ENCODE results near the gene BHMT. TPM values are rescaled to one million over a fixed set of nuclear protein-coding genes. Genes with fewer than 3 reads are reported as not detected.

The BHMT gene
- total and polyA plus RNA-seq, 4 donors: 0.89 to 9.3 (median 3.1) TPM

DNA sequence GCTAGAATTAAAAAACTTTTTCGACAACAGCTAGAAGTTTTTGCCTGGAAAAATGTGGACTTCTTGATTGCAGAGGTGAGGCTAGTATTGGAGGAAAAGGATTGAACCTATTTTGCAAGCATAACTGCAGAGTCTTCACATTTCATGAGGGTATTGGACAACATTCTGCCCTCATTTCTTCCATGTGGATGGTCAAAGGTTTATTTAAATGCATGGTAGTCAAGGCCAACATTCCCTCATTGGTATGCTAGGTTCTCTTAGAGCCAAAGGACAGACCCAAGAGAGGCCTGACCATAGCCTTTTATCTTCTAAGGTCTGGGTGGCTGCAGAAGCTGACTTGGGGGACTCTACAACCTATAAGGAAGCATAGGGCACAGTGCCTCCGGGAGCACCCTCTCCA lies 30.8 kb upstream of the BHMT start:
- H3K4me3 ChIP-seq (ENCODE audit: low read depth, low read length): no peak overlapping the region
- 67% methylated on average over 1 of the region's 2 CpGs for WGBS (ENCODE audit: insufficient coverage)
- no peaks in the 10 kb centered on the region for H3K27me3 ChIP-seq (ENCODE audit: control insufficient read depth, insufficient read depth, low read length)
- H3K9me3 ChIP-seq (ENCODE audit: control insufficient read depth, insufficient read depth, low read length): no peaks in the 10 kb centered on the region
- H3K36me3 ChIP-seq (ENCODE audit: control insufficient read depth, insufficient read depth, low read length): no peaks in the 10 kb centered on the region
- no peak overlapping the region for H3K27ac ChIP-seq (ENCODE audit: low read depth, low read length)
- no peak for DNase-seq (ENCODE audit: low read depth in 4 of 6, low spot score in 6 of 6)
- H3K4me1 ChIP-seq (ENCODE audit: control insufficient read depth, insufficient read depth, low read length): no peaks in the 10 kb centered on the region

DNA sequence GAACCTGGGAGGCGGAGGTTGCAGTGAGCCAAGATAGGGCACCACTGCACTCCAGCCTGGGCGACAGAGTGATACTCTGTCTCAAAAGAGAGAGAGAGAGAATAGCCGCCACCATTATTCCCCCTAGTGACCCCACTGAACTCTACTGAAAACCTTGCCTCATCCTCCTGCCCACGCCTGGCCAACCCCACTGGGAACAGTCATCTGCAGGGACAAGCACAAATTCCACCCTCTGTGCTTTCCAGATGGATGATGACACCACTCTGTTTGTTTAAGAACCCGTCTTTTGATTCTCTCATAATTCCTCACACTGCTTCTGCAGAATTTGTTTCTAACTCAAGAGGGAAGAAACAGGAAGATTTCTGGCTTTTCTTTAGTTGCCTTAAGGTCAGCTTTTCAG lies 29.8 kb upstream of the BHMT start:
- no peaks in the 10 kb centered on the region for H3K36me3 ChIP-seq (ENCODE audit: control insufficient read depth, insufficient read depth, low read length)
- H3K27ac ChIP-seq (ENCODE audit: low read depth, low read length): no peak overlapping the region
- WGBS (ENCODE audit: insufficient coverage): 80% methylated on average over 2 of the region's 5 CpGs
- H3K4me3 ChIP-seq (ENCODE audit: low read depth, low read length): no peak overlapping the region
- no peaks in the 10 kb centered on the region for H3K9me3 ChIP-seq (ENCODE audit: control insufficient read depth, insufficient read depth, low read length)
- H3K4me1 ChIP-seq (ENCODE audit: control insufficient read depth, insufficient read depth, low read length): no peaks in the 10 kb centered on the region
- DNase-seq (ENCODE audit: low read depth in 4 of 6, low spot score in 6 of 6): no peak
- no peaks in the 10 kb centered on the region for H3K27me3 ChIP-seq (ENCODE audit: control insufficient read depth, insufficient read depth, low read length)

DNA sequence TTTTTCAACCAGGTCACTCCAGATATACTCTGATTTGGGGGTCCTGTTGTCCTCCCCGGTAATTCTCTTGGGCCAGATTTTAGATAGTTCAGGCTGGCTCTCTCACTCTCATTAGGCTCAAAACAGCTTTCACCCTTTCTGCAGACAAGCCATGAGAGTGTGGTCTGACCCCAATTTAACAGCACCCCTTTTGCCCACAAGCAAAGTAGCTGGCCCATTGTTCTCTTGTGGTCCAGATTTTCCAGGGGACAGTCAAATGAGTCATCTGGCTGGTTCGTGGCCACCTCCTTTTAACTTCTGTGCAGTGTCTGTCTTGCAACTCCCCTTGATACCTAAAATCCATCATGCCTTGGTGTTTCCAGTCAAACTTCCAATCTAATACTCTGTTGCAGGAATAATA lies 25.5 kb upstream of the BHMT start:
- Histone ChIP-seq H3K4me3 (ENCODE audit: low read depth, low read length) (no peak overlapping the region), H3K4me1 (ENCODE audit: control insufficient read depth, insufficient read depth, low read length) (no peaks in the 10 kb centered on the region), H3K27me3 (ENCODE audit: control insufficient read depth, insufficient read depth, low read length) (no peaks in the 10 kb centered on the region), H3K27ac (ENCODE audit: low read depth, low read length) (no peak overlapping the region), H3K36me3 (ENCODE audit: control insufficient read depth, insufficient read depth, low read length) (no peaks in the 10 kb centered on the region), H3K9me3 (ENCODE audit: control insufficient read depth, insufficient read depth, low read length) (no peaks in the 10 kb centered on the region)
- no peak for DNase-seq (ENCODE audit: low read depth in 4 of 6, low spot score in 6 of 6)
- 92% methylated on average over 2 of the region's 2 CpGs for WGBS (ENCODE audit: insufficient coverage)

DNA sequence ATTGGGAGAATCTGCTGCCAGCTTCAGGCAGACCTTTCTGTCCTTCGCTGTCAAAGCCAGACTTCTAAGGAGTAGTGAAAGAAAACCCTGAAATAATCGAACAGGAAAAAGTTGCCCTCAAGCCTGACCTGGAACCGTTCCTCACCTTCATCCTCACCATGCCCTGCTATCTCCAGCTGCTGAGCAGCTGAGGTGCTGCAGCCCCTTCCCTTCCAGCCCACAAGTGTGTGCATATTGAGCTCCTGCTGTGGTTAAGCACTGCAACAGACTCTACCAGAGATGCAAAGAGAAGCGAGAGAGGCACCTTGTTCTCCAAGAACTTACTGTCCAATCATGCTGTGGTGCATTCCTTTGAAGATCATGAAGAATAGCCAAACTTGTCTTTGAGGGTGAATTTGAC lies 23.1 kb upstream of the BHMT start:
- H3K9me3 ChIP-seq (ENCODE audit: control insufficient read depth, insufficient read depth, low read length): no peaks in the 10 kb centered on the region
- no peaks in the 10 kb centered on the region for H3K4me1 ChIP-seq (ENCODE audit: control insufficient read depth, insufficient read depth, low read length)
- H3K27ac ChIP-seq (ENCODE audit: low read depth, low read length): no peak overlapping the region
- no peak for DNase-seq (ENCODE audit: low read depth in 4 of 6, low spot score in 6 of 6)
- H3K27me3 ChIP-seq (ENCODE audit: control insufficient read depth, insufficient read depth, low read length): no peaks in the 10 kb centered on the region
- WGBS (ENCODE audit: insufficient coverage): 75% methylated on average over 1 of the region's 4 CpGs
- H3K36me3 ChIP-seq (ENCODE audit: control insufficient read depth, insufficient read depth, low read length): no peaks in the 10 kb centered on the region
- no peak overlapping the region for H3K4me3 ChIP-seq (ENCODE audit: low read depth, low read length)

DNA sequence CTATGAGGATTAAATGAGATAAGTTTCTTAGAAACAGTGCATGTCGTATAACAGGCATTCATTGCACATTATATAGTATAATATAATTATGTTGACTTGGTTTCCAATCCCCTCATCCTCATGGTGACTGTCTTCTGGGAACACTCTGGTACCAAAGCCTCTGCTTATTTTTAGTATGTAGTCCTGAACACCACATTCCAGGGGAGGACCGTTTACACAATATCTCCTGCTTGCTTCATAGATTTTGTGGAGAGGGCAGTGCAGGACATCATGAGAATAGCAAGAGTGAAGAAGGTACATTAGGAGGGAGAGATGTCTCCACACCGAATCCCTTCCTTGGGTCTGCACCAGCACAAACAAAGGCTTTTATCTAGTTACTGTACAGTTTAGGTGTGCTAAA lies 20.5 kb upstream of the BHMT start:
- no peaks in the 10 kb centered on the region for H3K27me3 ChIP-seq (ENCODE audit: control insufficient read depth, insufficient read depth, low read length)
- no peak overlapping the region for H3K4me3 ChIP-seq (ENCODE audit: low read depth, low read length)
- H3K27ac ChIP-seq (ENCODE audit: low read depth, low read length): no peak overlapping the region
- no CpG with 5 or more reads among the region's 3 CpGs for WGBS (ENCODE audit: insufficient coverage)
- H3K4me1 ChIP-seq (ENCODE audit: control insufficient read depth, insufficient read depth, low read length): no peaks in the 10 kb centered on the region
- H3K36me3 ChIP-seq (ENCODE audit: control insufficient read depth, insufficient read depth, low read length): no peaks in the 10 kb centered on the region
- no peaks in the 10 kb centered on the region for H3K9me3 ChIP-seq (ENCODE audit: control insufficient read depth, insufficient read depth, low read length)
- no peak for DNase-seq (ENCODE audit: low read depth in 4 of 6, low spot score in 6 of 6)

DNA sequence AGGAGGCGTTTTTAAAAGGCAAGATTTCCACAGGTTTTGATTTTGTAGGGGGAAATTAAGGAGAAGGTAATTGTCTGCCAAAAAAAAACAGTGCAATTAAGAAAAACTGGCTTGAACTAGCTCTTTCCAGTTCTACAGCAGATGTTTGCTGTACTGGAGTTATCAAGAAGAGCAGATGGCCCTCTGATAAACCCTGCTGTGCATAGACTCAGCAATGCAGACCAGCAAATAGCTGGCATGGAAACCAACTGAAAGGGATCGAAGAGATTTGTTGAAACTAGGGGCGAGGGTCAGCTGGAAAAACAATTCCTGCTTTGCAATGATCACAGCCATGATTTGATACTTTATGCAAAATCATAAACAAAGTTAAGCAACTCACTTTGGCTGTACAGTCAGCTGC lies 17.8 kb upstream of the BHMT start:
- no peaks in the 10 kb centered on the region for H3K27me3 ChIP-seq (ENCODE audit: control insufficient read depth, insufficient read depth, low read length)
- DNase-seq (ENCODE audit: low read depth in 4 of 6, low spot score in 6 of 6): peak in 4 of 6 donors; percentile 5 to 87 (median 51)
- no peaks in the 10 kb centered on the region for H3K4me1 ChIP-seq (ENCODE audit: control insufficient read depth, insufficient read depth, low read length)
- no peaks in the 10 kb centered on the region for H3K36me3 ChIP-seq (ENCODE audit: control insufficient read depth, insufficient read depth, low read length)
- 60% methylated on average over 1 of the region's 3 CpGs for WGBS (ENCODE audit: insufficient coverage)
- no peak overlapping the region for H3K27ac ChIP-seq (ENCODE audit: low read depth, low read length)
- H3K9me3 ChIP-seq (ENCODE audit: control insufficient read depth, insufficient read depth, low read length): no peaks in the 10 kb centered on the region
- H3K4me3 ChIP-seq (ENCODE audit: low read depth, low read length): no peak overlapping the region

DNA sequence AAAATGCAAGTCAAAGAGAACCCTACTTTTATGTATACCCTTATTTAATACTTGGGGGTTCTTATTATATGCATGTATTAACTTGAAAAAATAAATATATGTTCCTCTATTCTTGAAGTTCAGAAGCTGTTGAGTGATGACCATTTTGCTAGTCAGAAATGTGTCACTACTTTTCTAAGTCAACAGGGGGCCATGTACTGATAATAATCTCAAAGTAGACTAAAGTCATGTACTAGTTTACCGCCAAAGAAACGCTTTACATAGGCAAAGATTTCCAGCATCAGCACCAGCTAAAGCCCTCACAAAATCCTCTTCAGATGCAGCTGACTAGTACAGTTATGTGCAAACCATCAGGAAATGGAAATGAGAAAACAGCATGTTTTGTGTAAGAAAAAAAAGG lies 5.7 kb upstream of the BHMT start:
- no peak for DNase-seq (ENCODE audit: low read depth in 4 of 6, low spot score in 6 of 6)
- H3K27ac ChIP-seq (ENCODE audit: low read depth, low read length): no peak overlapping the region
- H3K4me3 ChIP-seq (ENCODE audit: low read depth, low read length): no peak overlapping the region
- no peaks in the 10 kb centered on the region for H3K36me3 ChIP-seq (ENCODE audit: control insufficient read depth, insufficient read depth, low read length)
- no peaks in the 10 kb centered on the region for H3K9me3 ChIP-seq (ENCODE audit: control insufficient read depth, insufficient read depth, low read length)
- H3K4me1 ChIP-seq (ENCODE audit: control insufficient read depth, insufficient read depth, low read length): peaks cover 3% of the 10 kb centered on the region
- WGBS (ENCODE audit: insufficient coverage): no CpG with 5 or more reads among the region's 2 CpGs
- peaks cover 11% of the 10 kb centered on the region for H3K27me3 ChIP-seq (ENCODE audit: control insufficient read depth, insufficient read depth, low read length)

DNA sequence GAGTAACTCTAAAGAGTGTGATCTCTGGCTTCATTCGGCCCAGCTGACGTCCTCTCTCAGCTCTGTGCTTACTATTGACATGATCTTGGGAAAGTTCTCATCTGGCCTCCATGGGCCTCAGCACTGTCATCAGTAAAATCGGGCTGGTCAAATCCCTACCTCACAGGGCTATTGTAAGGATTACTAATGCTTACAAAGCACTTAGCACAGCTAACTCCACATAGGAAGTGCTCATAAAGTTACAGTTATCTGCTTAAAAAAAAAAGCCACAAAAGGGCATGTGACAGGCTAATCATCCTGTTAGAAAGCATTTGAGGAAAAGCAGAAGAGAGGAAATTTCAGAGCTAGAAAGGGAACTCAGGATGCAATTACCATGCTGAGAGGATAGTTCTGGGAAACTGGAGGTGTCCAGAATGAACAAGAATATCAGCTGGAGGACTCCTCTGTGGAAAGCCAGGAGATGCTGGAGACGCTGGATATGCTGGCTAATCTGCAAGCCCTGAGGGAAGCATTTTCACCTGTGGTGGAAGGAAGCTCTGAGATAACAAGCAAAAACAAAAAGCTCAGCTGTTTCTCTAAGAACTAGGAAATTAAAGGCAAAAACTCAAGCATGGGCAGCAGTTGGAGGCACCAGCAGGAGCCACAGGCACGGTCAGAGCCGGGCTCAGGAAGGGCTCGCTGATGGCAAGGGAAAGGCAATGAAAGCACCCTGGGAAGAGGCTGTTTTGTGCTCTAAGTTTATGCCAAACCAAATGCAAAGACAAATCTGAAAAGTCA lies 4.4 kb upstream of the BHMT start:
- peaks cover 24% of the 10 kb centered on the region for H3K27me3 ChIP-seq (ENCODE audit: control insufficient read depth, insufficient read depth, low read length)
- peak in 1 of 6 donors; percentile 7 for DNase-seq (ENCODE audit: low read depth in 4 of 6, low spot score in 6 of 6)
- WGBS (ENCODE audit: insufficient coverage): 79% methylated on average over 5 of the region's 7 CpGs

DNA sequence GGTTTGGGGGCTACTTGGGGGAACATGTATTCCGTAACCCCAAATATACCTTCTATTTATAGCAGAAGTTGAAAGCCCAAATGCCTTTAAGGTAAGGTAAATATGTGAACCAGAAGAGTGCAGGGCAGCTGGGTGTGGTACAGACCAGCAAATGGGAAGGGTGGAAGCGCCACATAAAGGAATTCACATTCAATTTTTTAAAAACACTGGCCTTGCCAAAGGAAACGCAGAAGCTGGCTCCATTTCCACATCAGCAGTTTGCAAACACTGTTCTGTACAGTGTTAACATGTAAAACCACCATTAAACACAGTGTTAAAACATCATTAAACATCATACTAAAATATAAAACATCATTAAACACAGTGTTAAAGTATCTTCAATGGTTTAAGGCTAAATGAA lies 3.5 kb upstream of the BHMT start:
- WGBS (ENCODE audit: insufficient coverage): 86% methylated on average over 1 of the region's 3 CpGs
- Histone ChIP-seq H3K4me1 (ENCODE audit: control insufficient read depth, insufficient read depth, low read length) (peaks cover 14% of the 10 kb centered on the region), H3K27ac (ENCODE audit: low read depth, low read length) (no peak overlapping the region), H3K4me3 (ENCODE audit: low read depth, low read length) (no peak overlapping the region), H3K27me3 (ENCODE audit: control insufficient read depth, insufficient read depth, low read length) (peaks cover 33% of the 10 kb centered on the region), H3K9me3 (ENCODE audit: control insufficient read depth, insufficient read depth, low read length) (no peaks in the 10 kb centered on the region), H3K36me3 (ENCODE audit: control insufficient read depth, insufficient read depth, low read length) (no peaks in the 10 kb centered on the region)
- peak in 1 of 6 donors; percentile 36 for DNase-seq (ENCODE audit: low read depth in 4 of 6, low spot score in 6 of 6)

More for the DNA sequence above, 4.4 kb upstream of the BHMT start:
- Histone ChIP-seq H3K9me3 (ENCODE audit: control insufficient read depth, insufficient read depth, low read length) (no peaks in the 10 kb centered on the region), H3K4me3 (ENCODE audit: low read depth, low read length) (no peak overlapping the region), H3K36me3 (ENCODE audit: control insufficient read depth, insufficient read depth, low read length) (no peaks in the 10 kb centered on the region), H3K27ac (ENCODE audit: low read depth, low read length) (no peak overlapping the region), H3K4me1 (ENCODE audit: control insufficient read depth, insufficient read depth, low read length) (peaks cover 11% of the 10 kb centered on the region)

DNA sequence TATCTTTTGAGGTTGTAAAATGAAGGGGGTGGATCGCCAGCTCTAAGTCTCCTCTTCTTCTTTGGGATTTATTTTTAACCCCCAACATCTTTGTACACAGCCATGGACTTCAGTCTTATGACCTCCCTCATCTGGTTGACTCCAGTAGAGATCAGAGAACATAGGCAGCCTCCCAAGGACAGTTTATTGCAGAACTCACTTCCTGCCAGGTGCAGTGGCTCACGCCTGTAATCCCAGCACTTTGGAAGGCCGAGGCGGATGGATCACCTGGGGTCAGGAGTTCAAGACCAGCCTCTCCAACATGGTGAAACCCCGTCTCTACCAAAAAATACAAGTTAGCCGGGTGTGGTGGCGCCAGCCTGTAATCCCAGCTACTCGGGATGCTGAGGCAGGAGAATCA lies 2.8 kb upstream of the BHMT start:
- Histone ChIP-seq H3K36me3 (ENCODE audit: control insufficient read depth, insufficient read depth, low read length) (no peaks in the 10 kb centered on the region), H3K4me3 (ENCODE audit: low read depth, low read length) (no peak overlapping the region), H3K27me3 (ENCODE audit: control insufficient read depth, insufficient read depth, low read length) (peaks cover 34% of the 10 kb centered on the region), H3K27ac (ENCODE audit: low read depth, low read length) (no peak overlapping the region), H3K9me3 (ENCODE audit: control insufficient read depth, insufficient read depth, low read length) (no peaks in the 10 kb centered on the region), H3K4me1 (ENCODE audit: control insufficient read depth, insufficient read depth, low read length) (peaks cover 14% of the 10 kb centered on the region)
- WGBS (ENCODE audit: insufficient coverage): 95% methylated on average over 7 of the region's 8 CpGs
- DNase-seq (ENCODE audit: low read depth in 4 of 6, low spot score in 6 of 6): no peak
